ENCODE results near the gene MVK.

DNA sequence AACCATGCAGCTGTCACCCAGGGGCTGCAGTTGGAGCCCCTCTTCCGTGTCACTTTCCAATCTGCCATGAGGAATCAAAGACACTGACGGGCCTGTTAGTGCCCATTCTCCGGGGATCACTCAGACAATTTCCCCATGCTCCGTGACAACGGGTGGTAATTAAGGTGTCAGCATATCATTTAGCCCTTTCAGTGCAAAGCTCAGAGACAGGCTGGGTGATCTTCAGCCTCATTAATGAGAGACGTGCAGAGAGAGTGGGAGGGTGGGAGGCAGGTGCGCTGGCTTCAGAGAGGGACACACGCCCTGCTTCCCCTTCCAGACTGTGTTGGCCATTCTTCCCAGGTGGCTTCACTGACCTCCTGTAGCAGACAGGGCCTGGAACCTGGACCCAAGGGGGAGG is 58.7 kb downstream of the MVK start:
- TF ChIP-seq, protein P1, sequence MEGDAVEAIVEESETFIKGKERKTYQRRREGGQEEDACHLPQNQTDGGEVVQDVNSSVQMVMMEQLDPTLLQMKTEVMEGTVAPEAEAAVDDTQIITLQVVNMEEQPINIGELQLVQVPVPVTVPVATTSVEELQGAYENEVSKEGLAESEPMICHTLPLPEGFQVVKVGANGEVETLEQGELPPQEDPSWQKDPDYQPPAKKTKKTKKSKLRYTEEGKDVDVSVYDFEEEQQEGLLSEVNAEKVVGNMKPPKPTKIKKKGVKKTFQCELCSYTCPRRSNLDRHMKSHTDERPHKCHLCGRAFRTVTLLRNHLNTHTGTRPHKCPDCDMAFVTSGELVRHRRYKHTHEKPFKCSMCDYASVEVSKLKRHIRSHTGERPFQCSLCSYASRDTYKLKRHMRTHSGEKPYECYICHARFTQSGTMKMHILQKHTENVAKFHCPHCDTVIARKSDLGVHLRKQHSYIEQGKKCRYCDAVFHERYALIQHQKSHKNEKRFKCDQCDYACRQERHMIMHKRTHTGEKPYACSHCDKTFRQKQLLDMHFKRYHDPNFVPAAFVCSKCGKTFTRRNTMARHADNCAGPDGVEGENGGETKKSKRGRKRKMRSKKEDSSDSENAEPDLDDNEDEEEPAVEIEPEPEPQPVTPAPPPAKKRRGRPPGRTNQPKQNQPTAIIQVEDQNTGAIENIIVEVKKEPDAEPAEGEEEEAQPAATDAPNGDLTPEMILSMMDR (IDR thresholded peaks at IDR 0.05): no peak
- TF ChIP-seq POLR2A (IDR thresholded peaks at IDR 0.05) (no peak), POLR2AphosphoS5 (IDR thresholded peaks at IDR 0.05) (no peak)

All from breast epithelium (tissue), 3 donors.